GM23338 (cell line): Measurements from ENCODE around the gene CRACR2B.

Experiments used
- CREB1 ChIP-seq: fragments of 250-450 bp; sonication (Bioruptor Pico); IDR thresholded peaks from 2 replicates; pipeline ENCODE4 v1.5.0; 2020; ENCODE audit warnings: low read depth, mild to moderate bottlenecking, moderate library complexity
- EZH2 ChIP-seq: fragments of 200-600 bp; sonication (generic); IDR thresholded peaks from one replicate; pipeline ENCODE4 v1.8.0; 2017; ENCODE audit warnings: antibody characterized with exemption, mild to moderate bottlenecking, low read depth; ENCODE audit not compliant: unreplicated experiment
- EZH2phosphoT487 ChIP-seq: fragments of 200-600 bp; sonication (generic); IDR thresholded peaks from one replicate; pipeline ENCODE4 v1.8.1; 2018; ENCODE audit warnings: antibody characterized with exemption; ENCODE audit not compliant: unreplicated experiment
- REST ChIP-seq: IDR thresholded peaks from one replicate; pipeline ENCODE4 v1.6.1; 2018; ENCODE audit warnings: antibody characterized with exemption; ENCODE audit not compliant: unreplicated experiment
- ZNF331 ChIP-seq: fragments of 250-450 bp; sonication (Bioruptor Pico); IDR thresholded peaks from 2 replicates; pipeline ENCODE4 v1.5.0; 2020; ENCODE audit warnings: low read depth, mild to moderate bottlenecking, moderate library complexity
- TF ChIP-seq, protein P1 (sequence below), 2 experiments: fragments of 200-600 bp in 1 of 2; sonication (generic) in 1 of 2; conservative IDR thresholded peaks; 2 replicates each; pipeline versions ENCODE4 v1.5.1 to v1.6.1; 2016 to 2017; ENCODE audit warnings: antibody characterized with exemption in 2 of 2, low read depth in 2 of 2, mild to moderate bottlenecking in 2 of 2, moderate library complexity in 1 of 2

- TF ChIP-seq, protein P1, sequence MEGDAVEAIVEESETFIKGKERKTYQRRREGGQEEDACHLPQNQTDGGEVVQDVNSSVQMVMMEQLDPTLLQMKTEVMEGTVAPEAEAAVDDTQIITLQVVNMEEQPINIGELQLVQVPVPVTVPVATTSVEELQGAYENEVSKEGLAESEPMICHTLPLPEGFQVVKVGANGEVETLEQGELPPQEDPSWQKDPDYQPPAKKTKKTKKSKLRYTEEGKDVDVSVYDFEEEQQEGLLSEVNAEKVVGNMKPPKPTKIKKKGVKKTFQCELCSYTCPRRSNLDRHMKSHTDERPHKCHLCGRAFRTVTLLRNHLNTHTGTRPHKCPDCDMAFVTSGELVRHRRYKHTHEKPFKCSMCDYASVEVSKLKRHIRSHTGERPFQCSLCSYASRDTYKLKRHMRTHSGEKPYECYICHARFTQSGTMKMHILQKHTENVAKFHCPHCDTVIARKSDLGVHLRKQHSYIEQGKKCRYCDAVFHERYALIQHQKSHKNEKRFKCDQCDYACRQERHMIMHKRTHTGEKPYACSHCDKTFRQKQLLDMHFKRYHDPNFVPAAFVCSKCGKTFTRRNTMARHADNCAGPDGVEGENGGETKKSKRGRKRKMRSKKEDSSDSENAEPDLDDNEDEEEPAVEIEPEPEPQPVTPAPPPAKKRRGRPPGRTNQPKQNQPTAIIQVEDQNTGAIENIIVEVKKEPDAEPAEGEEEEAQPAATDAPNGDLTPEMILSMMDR (conservative IDR thresholded peaks at IDR 0.05; ENCODE audit: low read depth in 2 of 2) = no peak
- TF ChIP-seq CREB1 (CRISPR knock-in tag) (no peak), REST (no peak), ZNF331 (no peak), EZH2phosphoT487 (no peak), EZH2 (no peak)
Measured at GRCh38 chr11:867856-868358, 40.2 kb downstream of the CRACR2B start.
